Measurements from ENCODE around the gene FAXC.

Gene FAXC

GRCh38 chr6:99285881-99286280 lies 63.6 kb downstream of the FAXC start:
- DNase-seq (no peak), ATAC-seq (ENCODE audit: insufficient read depth, low read depth) (no peak)
- Histone ChIP-seq H3K36me3 (ENCODE audit: insufficient read depth, low read length) (no peaks in the 10 kb centered on the region), H4K20me1 (ENCODE audit: insufficient read depth, low read length) (no peaks in the 10 kb centered on the region), H3K27me3 (ENCODE audit: insufficient read depth, low read length, poor library complexity) (peaks cover 18% of the 10 kb centered on the region), H3K79me2 (ENCODE audit: insufficient read depth, low read length) (no peaks in the 10 kb centered on the region), H3K4me1 (ENCODE audit: insufficient read depth, low read length) (no peaks in the 10 kb centered on the region), H3K9ac (ENCODE audit: low read depth, low read length) (no peak overlapping the region), H3K4me2 (ENCODE audit: insufficient read depth, low read length) (no peak overlapping the region), H3K27ac (ENCODE audit: low read length) (no peak overlapping the region), H3K9me3 (ENCODE audit: insufficient read depth, low read length, severe bottlenecking) (no peaks in the 10 kb centered on the region), H2AFZ (ENCODE audit: low read depth, low read length) (no peak overlapping the region), H3K4me3 (ENCODE audit: low read depth in 1 of 2, low read length in 2 of 2) (no peak overlapping the region)
- TF ChIP-seq CTCF (IDR thresholded peaks at IDR 0.05; ENCODE audit: borderline replicate concordance, extremely low read depth, low read length, poor library complexity, severe bottlenecking) (no peak), EZH2 (IDR thresholded peaks at IDR 0.05; ENCODE audit: borderline replicate concordance, low read depth, low read length, severe bottlenecking) (no peak)

GRCh38 chr6:99282479-99283062 lies 66.9 kb downstream of the FAXC start:
- H3K9ac ChIP-seq (ENCODE audit: low read depth, low read length): no peak overlapping the region
- H3K4me2 ChIP-seq (ENCODE audit: insufficient read depth, low read length): no peak overlapping the region
- ATAC-seq (ENCODE audit: insufficient read depth, low read depth) (peak; percentile 59; the same call in 2 of the 3 replicates), DNase-seq (no peak)
- H3K79me2 ChIP-seq (ENCODE audit: insufficient read depth, low read length): no peaks in the 10 kb centered on the region
- H3K4me1 ChIP-seq (ENCODE audit: insufficient read depth, low read length): no peaks in the 10 kb centered on the region
- no peaks in the 10 kb centered on the region for H4K20me1 ChIP-seq (ENCODE audit: insufficient read depth, low read length)
- H2AFZ ChIP-seq (ENCODE audit: low read depth, low read length): no peak overlapping the region
- H3K27me3 ChIP-seq (ENCODE audit: insufficient read depth, low read length, poor library complexity): peaks cover 16% of the 10 kb centered on the region
- no peaks in the 10 kb centered on the region for H3K36me3 ChIP-seq (ENCODE audit: insufficient read depth, low read length)
- H3K27ac ChIP-seq (ENCODE audit: low read length): no peak overlapping the region
- H3K4me3 ChIP-seq (ENCODE audit: low read depth in 1 of 2, low read length in 2 of 2): no peak overlapping the region
- TF ChIP-seq EZH2 (IDR thresholded peaks at IDR 0.05; ENCODE audit: borderline replicate concordance, low read depth, low read length, severe bottlenecking) (no peak), CTCF (IDR thresholded peaks at IDR 0.05; ENCODE audit: borderline replicate concordance, extremely low read depth, low read length, poor library complexity, severe bottlenecking) (peak; percentile 64)
- H3K9me3 ChIP-seq (ENCODE audit: insufficient read depth, low read length, severe bottlenecking): no peaks in the 10 kb centered on the region

- Histone ChIP-seq H3K4me2 (ENCODE audit: insufficient read depth, low read length) (no peak overlapping the region), H3K4me3 (ENCODE audit: low read depth in 1 of 2, low read length in 2 of 2) (no peak overlapping the region), H3K9me3 (ENCODE audit: insufficient read depth, low read length, severe bottlenecking) (no peaks in the 10 kb centered on the region), H3K27ac (ENCODE audit: low read length) (no peak overlapping the region), H3K9ac (ENCODE audit: low read depth, low read length) (no peak overlapping the region), H3K4me1 (ENCODE audit: insufficient read depth, low read length) (no peaks in the 10 kb centered on the region), H4K20me1 (ENCODE audit: insufficient read depth, low read length) (no peaks in the 10 kb centered on the region), H3K27me3 (ENCODE audit: insufficient read depth, low read length, poor library complexity) (peaks cover 4% of the 10 kb centered on the region), H2AFZ (ENCODE audit: low read depth, low read length) (no peak overlapping the region), H3K79me2 (ENCODE audit: insufficient read depth, low read length) (no peaks in the 10 kb centered on the region), H3K36me3 (ENCODE audit: insufficient read depth, low read length) (no peaks in the 10 kb centered on the region)
- DNase-seq (no peak), ATAC-seq (ENCODE audit: insufficient read depth, low read depth) (no peak)
- no peak for TF ChIP-seq EZH2 (IDR thresholded peaks at IDR 0.05; ENCODE audit: borderline replicate concordance, low read depth, low read length, severe bottlenecking)
- TF ChIP-seq CTCF (IDR thresholded peaks at IDR 0.05; ENCODE audit: borderline replicate concordance, extremely low read depth, low read length, poor library complexity, severe bottlenecking): no peak
These were observed 72.7 kb downstream of the FAXC start for GRCh38 chr6:99276747-99277146.

All from DND-41 (cell line).